ENCODE measurements around the gene MUC5AC. TPM values are rescaled to one million over a fixed set of nuclear protein-coding genes. Genes with fewer than 3 reads are reported as not detected.

MUC5AC gene
- total RNA-seq, 2 experiments from 2014 or later: not detected

DNA sequence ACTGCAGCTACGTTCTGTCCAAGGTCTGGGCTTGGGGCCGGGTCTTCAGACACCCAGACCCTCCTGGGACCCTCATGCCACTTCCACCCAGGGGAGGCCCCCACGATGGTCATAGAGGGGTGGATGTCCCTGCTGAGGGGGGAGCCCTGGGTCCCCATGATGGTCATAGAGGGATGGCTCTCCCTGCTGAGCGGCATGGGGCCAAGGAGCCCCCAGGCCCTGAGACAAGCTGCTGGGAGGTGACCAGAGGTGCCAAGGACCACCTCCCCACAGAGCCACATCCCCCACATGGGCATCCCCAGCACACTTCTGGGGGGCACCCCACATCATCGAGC, 72.3 kb downstream of the MUC5AC start:
- TF ChIP-seq, protein P1, sequence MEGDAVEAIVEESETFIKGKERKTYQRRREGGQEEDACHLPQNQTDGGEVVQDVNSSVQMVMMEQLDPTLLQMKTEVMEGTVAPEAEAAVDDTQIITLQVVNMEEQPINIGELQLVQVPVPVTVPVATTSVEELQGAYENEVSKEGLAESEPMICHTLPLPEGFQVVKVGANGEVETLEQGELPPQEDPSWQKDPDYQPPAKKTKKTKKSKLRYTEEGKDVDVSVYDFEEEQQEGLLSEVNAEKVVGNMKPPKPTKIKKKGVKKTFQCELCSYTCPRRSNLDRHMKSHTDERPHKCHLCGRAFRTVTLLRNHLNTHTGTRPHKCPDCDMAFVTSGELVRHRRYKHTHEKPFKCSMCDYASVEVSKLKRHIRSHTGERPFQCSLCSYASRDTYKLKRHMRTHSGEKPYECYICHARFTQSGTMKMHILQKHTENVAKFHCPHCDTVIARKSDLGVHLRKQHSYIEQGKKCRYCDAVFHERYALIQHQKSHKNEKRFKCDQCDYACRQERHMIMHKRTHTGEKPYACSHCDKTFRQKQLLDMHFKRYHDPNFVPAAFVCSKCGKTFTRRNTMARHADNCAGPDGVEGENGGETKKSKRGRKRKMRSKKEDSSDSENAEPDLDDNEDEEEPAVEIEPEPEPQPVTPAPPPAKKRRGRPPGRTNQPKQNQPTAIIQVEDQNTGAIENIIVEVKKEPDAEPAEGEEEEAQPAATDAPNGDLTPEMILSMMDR (conservative IDR thresholded peaks at IDR 0.05; ENCODE audit: low read length): no peak
- TF ChIP-seq EZH2phosphoT487 (IDR thresholded peaks at IDR 0.05; ENCODE audit: borderline replicate concordance, low read depth, low read length): no peak
- no peaks in the 10 kb centered on the region for H3K36me3 ChIP-seq (ENCODE audit: insufficient read depth, low read length)
- no peaks in the 10 kb centered on the region for H4K20me1 ChIP-seq (ENCODE audit: insufficient read depth, low read length)
- no TSS peak for BruUV-seq (replicated peaks)
- H3K79me2 ChIP-seq (ENCODE audit: insufficient read depth, low read depth, low read length): no peaks in the 10 kb centered on the region
- H3K4me1 ChIP-seq (ENCODE audit: insufficient read depth, low read length, poor library complexity, severe bottlenecking): no peaks in the 10 kb centered on the region
- H3K4me3 ChIP-seq (ENCODE audit: low read depth, low read length, poor library complexity, severe bottlenecking): no peak overlapping the region
- no peak for DNase-seq (ENCODE audit: low spot score)
- no peak overlapping the region for H3K4me2 ChIP-seq (ENCODE audit: low read length)
- no peaks in the 10 kb centered on the region for H3K9me3 ChIP-seq (ENCODE audit: low read length)
- ChIA-PET CTCF (ENCODE audit: unreplicated experiment) (no interaction called here), POLR2A (no interaction called here)
- H3K9me2 ChIP-seq (ENCODE audit: insufficient read depth, low read length): no peaks in the 10 kb centered on the region
- intact Hi-C loops (cut with micrococcal nuclease; ENCODE audit: unreplicated experiment): no loop called here
- H2AFZ ChIP-seq (ENCODE audit: low read length): no peak overlapping the region
- no peak overlapping the region for H3K27ac ChIP-seq (ENCODE audit: low read depth, low read length, poor library complexity, severe bottlenecking)

DNA sequence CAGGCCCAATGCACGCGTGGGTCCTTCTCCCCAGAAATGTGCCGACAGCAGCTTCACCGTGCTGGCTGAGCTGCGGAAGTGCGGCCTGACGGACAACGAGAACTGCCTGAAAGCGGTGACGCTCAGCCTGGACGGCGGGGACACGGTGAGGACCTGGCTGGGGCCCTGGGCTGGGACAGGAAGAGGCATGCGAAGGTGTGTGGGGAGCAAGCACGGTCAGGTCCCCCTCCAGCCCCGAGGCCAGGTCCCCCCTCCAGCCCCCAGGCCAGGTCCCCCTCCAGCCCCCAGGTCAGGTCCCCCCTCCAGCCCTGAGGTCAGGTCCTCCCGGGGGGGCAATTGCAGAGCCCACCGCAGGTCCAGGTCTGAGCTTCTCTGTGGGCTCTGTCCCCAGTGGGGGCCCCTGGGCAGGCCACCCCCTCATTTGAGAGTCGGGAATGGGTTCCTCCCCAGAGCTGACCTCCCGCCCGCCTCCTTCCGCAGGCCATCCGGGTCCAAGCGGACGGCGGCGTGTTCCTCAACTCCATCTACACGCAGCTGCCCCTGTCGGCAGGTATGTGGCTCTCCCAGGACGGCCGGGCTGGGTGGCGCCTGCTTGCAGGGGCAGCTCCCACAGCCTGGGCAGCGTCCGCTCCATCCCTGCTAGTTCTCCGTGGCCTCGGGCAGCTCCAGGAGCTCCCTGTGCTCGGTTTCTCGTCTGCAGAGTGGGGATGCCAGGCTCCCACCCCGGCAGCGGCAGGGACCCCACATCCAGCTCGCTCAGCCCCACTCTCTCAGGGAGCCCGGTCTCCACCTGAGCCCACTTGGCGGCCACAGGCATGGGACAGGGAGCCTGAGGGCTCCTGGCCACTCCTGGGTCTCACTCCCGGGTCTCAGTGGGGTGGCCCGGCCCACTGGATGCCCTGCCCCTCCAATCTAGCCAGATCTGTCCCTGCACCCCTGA, 73.0 kb downstream of the MUC5AC start:
- CTCF ChIA-PET (ENCODE audit: unreplicated experiment): no interaction called here
- intact Hi-C loops (cut with micrococcal nuclease; ENCODE audit: unreplicated experiment): no loop called here
- no peak overlapping the region for H3K4me3 ChIP-seq (ENCODE audit: low read depth, low read length, poor library complexity, severe bottlenecking)
- no peak overlapping the region for H3K27ac ChIP-seq (ENCODE audit: low read depth, low read length, poor library complexity, severe bottlenecking)
- BruUV-seq (replicated peaks): no TSS peak
- POLR2A ChIA-PET: no interaction called here
- H3K4me1 ChIP-seq (ENCODE audit: insufficient read depth, low read length, poor library complexity, severe bottlenecking): no peaks in the 10 kb centered on the region
- no peaks in the 10 kb centered on the region for H3K9me3 ChIP-seq (ENCODE audit: low read length)
- no peak for TF ChIP-seq EZH2phosphoT487 (IDR thresholded peaks at IDR 0.05; ENCODE audit: borderline replicate concordance, low read depth, low read length)
- DNase-seq (ENCODE audit: low spot score): no peak
- H3K36me3 ChIP-seq (ENCODE audit: insufficient read depth, low read length): no peaks in the 10 kb centered on the region
- H3K79me2 ChIP-seq (ENCODE audit: insufficient read depth, low read depth, low read length): no peaks in the 10 kb centered on the region
- no peak overlapping the region for H3K4me2 ChIP-seq (ENCODE audit: low read length)
- H2AFZ ChIP-seq (ENCODE audit: low read length): no peak overlapping the region
- no peaks in the 10 kb centered on the region for H3K9me2 ChIP-seq (ENCODE audit: insufficient read depth, low read length)
- H4K20me1 ChIP-seq (ENCODE audit: insufficient read depth, low read length): no peaks in the 10 kb centered on the region

DNA sequence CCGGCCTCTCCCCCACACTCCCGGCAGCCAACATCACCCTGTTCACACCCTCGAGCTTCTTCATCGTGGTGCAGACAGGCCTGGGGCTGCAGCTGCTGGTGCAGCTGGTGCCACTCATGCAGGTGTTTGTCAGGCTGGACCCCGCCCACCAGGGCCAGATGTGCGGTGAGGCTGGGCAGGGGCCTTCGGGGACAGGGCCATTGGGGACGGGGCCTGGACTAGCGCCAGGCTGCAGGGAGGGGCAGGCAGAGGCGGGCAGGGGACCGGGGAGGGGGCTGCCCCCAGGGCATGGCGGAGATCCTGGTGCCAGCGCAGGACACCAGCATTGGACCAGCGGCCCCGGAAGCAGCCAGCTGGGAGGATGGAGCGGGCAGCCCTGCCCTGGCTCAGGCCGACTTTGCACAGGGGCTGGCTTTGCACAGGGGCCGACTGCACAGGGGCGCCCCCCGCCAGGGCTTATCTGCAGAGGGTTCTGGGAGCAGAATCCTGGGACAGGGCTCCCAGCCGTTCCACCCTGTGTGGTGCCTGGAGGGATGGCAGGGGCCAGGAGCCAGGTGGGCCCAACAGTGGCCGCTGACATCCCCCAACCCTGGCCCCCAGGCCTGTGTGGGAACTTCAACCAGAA, 73.8 kb downstream of the MUC5AC start:
- ChIA-PET CTCF (ENCODE audit: unreplicated experiment) (no interaction called here), POLR2A (no interaction called here)
- no peak overlapping the region for H3K4me2 ChIP-seq (ENCODE audit: low read length)
- no peaks in the 10 kb centered on the region for H3K79me2 ChIP-seq (ENCODE audit: insufficient read depth, low read depth, low read length)
- no peak overlapping the region for H2AFZ ChIP-seq (ENCODE audit: low read length)
- H3K9me3 ChIP-seq (ENCODE audit: low read length): no peaks in the 10 kb centered on the region
- no peak overlapping the region for H3K27ac ChIP-seq (ENCODE audit: low read depth, low read length, poor library complexity, severe bottlenecking)
- no TSS peak for BruUV-seq (replicated peaks)
- H3K36me3 ChIP-seq (ENCODE audit: insufficient read depth, low read length): no peaks in the 10 kb centered on the region
- intact Hi-C loops (cut with micrococcal nuclease; ENCODE audit: unreplicated experiment): no loop called here
- H3K4me1 ChIP-seq (ENCODE audit: insufficient read depth, low read length, poor library complexity, severe bottlenecking): no peaks in the 10 kb centered on the region
- H3K9me2 ChIP-seq (ENCODE audit: insufficient read depth, low read length): no peaks in the 10 kb centered on the region
- no peak overlapping the region for H3K4me3 ChIP-seq (ENCODE audit: low read depth, low read length, poor library complexity, severe bottlenecking)
- no peak for DNase-seq (ENCODE audit: low spot score)
- no peak for TF ChIP-seq EZH2phosphoT487 (IDR thresholded peaks at IDR 0.05; ENCODE audit: borderline replicate concordance, low read depth, low read length)
- TF ChIP-seq, protein P1 (conservative IDR thresholded peaks at IDR 0.05; ENCODE audit: low read length): no peak
- no peaks in the 10 kb centered on the region for H4K20me1 ChIP-seq (ENCODE audit: insufficient read depth, low read length)

Measured in OCI-LY7 (cell line).